Measurements from ENCODE around the gene C1orf226. TPM values are rescaled to one million over a fixed set of nuclear protein-coding genes. Genes with fewer than 3 reads are reported as not detected.
"Not testable (repeated sequence)": the region's sequence is repeated elsewhere in the genome, so short reads cannot be mapped to it uniquely, and the experiment has no call there.

C1orf226 gene
- total RNA-seq, 1 donor from 2014 or later = 6.3 TPM

GRCh38 chr1:162343470-162343869 lies 38.1 kb upstream of the C1orf226 start:
- intact Hi-C loops (cut with DNase I) = no loop called here

GRCh38 chr1:162347281-162347680 lies 34.2 kb upstream of the C1orf226 start:
- ATAC-seq (no peak), DNase-seq (no peak)
- H3K4me3 ChIP-seq = no peak overlapping the region
- no peak overlapping the region for H3K27ac ChIP-seq
- H3K36me3 ChIP-seq = no peaks in the 10 kb centered on the region
- no peaks in the 10 kb centered on the region for H3K9me3 ChIP-seq
- H3K4me1 ChIP-seq = no peaks in the 10 kb centered on the region
- intact Hi-C loops (cut with DNase I) = no loop called here
- no peaks in the 10 kb centered on the region for H3K27me3 ChIP-seq (ENCODE audit: low read depth)
- TF ChIP-seq CTCF (IDR thresholded peaks at IDR 0.05) = no peak

More at GRCh38 chr1:162343470-162343869, 38.1 kb upstream of the C1orf226 start:
- no peak for DNase-seq
- no peak overlapping the region for H3K27ac ChIP-seq
- no peak overlapping the region for H3K4me3 ChIP-seq
- ATAC-seq = no peak
- no peaks in the 10 kb centered on the region for H3K27me3 ChIP-seq (ENCODE audit: low read depth)
- no peaks in the 10 kb centered on the region for H3K9me3 ChIP-seq
- H3K36me3 ChIP-seq = no peaks in the 10 kb centered on the region
- H3K4me1 ChIP-seq = no peaks in the 10 kb centered on the region
- TF ChIP-seq CTCF (IDR thresholded peaks at IDR 0.05) = no peak

- DNase-seq = no peak
- intact Hi-C loops (cut with DNase I) = no loop called here
- ATAC-seq = no peak
- H3K36me3 ChIP-seq = no peaks in the 10 kb centered on the region
- no peaks in the 10 kb centered on the region for H3K9me3 ChIP-seq
- TF ChIP-seq CTCF (IDR thresholded peaks at IDR 0.05) = no peak
- H3K4me1 ChIP-seq = peaks cover 9% of the 10 kb centered on the region
- no peak overlapping the region for H3K4me3 ChIP-seq
- no peak overlapping the region for H3K27ac ChIP-seq
- H3K27me3 ChIP-seq (ENCODE audit: low read depth) = no peaks in the 10 kb centered on the region
Observed at GRCh38 chr1:162349635-162350330, 31.7 kb upstream of the C1orf226 start.

GRCh38 chr1:162351246-162351842 lies 30.2 kb upstream of the C1orf226 start:
- Histone ChIP-seq H3K4me3 (no peak overlapping the region), H3K36me3 (no peaks in the 10 kb centered on the region), H3K4me1 (peaks cover 9% of the 10 kb centered on the region), H3K9me3 (no peaks in the 10 kb centered on the region), H3K27ac (no peak overlapping the region), H3K27me3 (ENCODE audit: low read depth) (no peaks in the 10 kb centered on the region)
- intact Hi-C loops (cut with DNase I) = no loop called here
- DNase-seq = no peak
- ATAC-seq = no peak
- TF ChIP-seq CTCF (IDR thresholded peaks at IDR 0.05) = no peak

GRCh38 chr1:162351874-162352273 lies 29.7 kb upstream of the C1orf226 start:
- H3K4me1 ChIP-seq; H3K27ac ChIP-seq; intact Hi-C loops (cut with DNase I); H3K9me3 ChIP-seq; H3K4me3 ChIP-seq; H3K27me3 ChIP-seq (ENCODE audit: low read depth); DNase-seq; H3K36me3 ChIP-seq: not testable (repeated sequence)
- peak in 1 of 2 donors; percentile 34 for ATAC-seq

- no peak for TF ChIP-seq CTCF (IDR thresholded peaks at IDR 0.05)
- Histone ChIP-seq H3K4me1 (peaks cover 9% of the 10 kb centered on the region), H3K27ac (no peak overlapping the region), H3K9me3 (no peaks in the 10 kb centered on the region), H3K4me3 (no peak overlapping the region), H3K27me3 (ENCODE audit: low read depth) (no peaks in the 10 kb centered on the region), H3K36me3 (no peaks in the 10 kb centered on the region)
- no peak for DNase-seq
- ATAC-seq = no peak
- intact Hi-C loops (cut with DNase I) = no loop called here
Observed at GRCh38 chr1:162353078-162353477, 28.4 kb upstream of the C1orf226 start.

Measured in lower lobe of right lung (tissue), 2 donors.